Measurements from ENCODE around the gene LIN7B. TPM values are rescaled to one million over a fixed set of nuclear protein-coding genes. Genes with fewer than 3 reads are reported as not detected.

The LIN7B gene
- total RNA-seq, 4 donors from 2014 or later: 53.9 to 62.5 (median 54.7) TPM

DNA sequence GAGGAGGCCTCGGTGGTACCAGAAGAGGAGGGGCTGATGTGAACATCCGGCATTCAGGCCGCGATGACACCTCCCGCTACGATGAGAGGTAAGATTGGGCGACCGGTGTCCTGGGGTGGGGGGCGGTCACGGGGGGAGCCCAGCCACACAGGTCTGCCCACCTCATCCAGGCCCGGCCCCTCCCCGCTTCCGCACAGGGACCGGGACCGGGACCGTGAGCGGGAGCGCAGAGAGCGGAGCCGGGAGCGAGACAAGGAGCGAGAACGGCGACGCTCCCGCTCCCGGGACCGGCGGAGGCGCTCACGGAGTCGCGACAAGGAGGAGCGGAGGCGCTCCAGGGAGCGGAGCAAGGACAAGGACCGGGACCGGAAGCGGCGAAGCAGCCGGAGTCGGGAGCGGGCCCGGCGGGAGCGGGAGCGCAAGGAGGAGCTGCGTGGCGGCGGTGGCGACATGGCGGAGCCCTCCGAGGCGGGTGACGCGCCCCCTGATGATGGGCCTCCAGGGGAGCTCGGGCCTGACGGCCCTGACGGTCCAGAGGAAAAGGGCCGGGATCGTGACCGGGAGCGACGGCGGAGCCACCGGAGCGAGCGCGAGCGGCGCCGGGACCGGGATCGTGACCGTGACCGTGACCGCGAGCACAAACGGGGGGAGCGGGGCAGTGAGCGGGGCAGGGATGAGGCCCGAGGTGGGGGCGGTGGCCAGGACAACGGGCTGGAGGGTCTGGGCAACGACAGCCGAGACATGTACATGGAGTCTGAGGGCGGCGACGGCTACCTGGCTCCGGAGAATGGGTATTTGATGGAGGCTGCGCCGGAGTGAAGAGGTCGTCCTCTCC is 6.3 kb upstream of the LIN7B start:
- no peak overlapping the region for H3K4me3 ChIP-seq (ENCODE audit: low read depth, poor library complexity, severe bottlenecking)
- intact Hi-C loops (cut with DNase I; ENCODE audit: low total_unique reads): no loop called here
- DNase-seq (ENCODE audit: low spot score in 2 of 2): no peak
- no peak for TF ChIP-seq POLR2A (IDR thresholded peaks at IDR 0.05)
- TF ChIP-seq, protein P1, sequence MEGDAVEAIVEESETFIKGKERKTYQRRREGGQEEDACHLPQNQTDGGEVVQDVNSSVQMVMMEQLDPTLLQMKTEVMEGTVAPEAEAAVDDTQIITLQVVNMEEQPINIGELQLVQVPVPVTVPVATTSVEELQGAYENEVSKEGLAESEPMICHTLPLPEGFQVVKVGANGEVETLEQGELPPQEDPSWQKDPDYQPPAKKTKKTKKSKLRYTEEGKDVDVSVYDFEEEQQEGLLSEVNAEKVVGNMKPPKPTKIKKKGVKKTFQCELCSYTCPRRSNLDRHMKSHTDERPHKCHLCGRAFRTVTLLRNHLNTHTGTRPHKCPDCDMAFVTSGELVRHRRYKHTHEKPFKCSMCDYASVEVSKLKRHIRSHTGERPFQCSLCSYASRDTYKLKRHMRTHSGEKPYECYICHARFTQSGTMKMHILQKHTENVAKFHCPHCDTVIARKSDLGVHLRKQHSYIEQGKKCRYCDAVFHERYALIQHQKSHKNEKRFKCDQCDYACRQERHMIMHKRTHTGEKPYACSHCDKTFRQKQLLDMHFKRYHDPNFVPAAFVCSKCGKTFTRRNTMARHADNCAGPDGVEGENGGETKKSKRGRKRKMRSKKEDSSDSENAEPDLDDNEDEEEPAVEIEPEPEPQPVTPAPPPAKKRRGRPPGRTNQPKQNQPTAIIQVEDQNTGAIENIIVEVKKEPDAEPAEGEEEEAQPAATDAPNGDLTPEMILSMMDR (IDR thresholded peaks at IDR 0.05): no peak
- WGBS, 2 donors: 93 to 94% methylated on average over 93 of the region's 93 CpGs

GRCh38 chr19:49109051-49109450 is 5.1 kb upstream of the LIN7B start:
- intact Hi-C loops (cut with DNase I; ENCODE audit: low total_unique reads): no loop called here
- H3K4me3 ChIP-seq (ENCODE audit: low read depth, poor library complexity, severe bottlenecking): no peak overlapping the region
- DNase-seq (ENCODE audit: low spot score in 2 of 2): no peak
- TF ChIP-seq, protein P1 (IDR thresholded peaks at IDR 0.05): no peak
- no peak for TF ChIP-seq POLR2A (IDR thresholded peaks at IDR 0.05)
- WGBS, 2 donors: 66 to 71% methylated on average over 5 of the region's 5 CpGs

DNA sequence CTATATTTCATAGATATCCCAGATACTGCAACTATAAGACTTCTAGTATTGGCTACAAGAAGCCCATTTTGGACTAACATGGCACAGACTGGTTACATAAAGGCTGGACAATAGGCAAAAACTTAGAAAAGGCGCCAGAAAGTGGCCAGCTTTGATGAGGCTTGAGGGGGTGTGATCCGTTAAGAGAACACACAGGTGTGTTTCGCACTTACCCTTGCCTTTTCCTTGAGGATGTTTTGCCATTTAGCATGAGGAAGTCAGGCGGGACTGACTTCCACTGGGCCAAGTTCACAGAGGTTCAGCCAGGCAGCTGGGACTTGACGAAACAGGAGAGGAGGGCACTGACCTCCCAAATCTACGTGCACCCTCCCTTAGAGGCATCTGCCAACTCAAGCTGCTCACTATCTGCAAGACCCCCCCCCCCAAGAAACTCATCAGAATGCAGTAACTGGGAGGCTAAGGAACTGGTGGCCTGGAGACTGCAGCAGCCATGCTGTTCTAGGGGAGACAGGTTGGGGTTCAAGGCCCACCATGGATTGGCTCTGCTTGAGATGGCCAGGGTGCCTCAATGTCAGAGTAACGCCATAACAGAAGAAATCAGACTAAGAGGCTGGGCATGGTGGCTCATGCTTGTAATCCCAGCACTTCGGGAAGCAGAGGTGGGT is 4.5 kb upstream of the LIN7B start:
- 80 to 87% methylated on average over 8 of the region's 8 CpGs for WGBS, 2 donors
- intact Hi-C loops (cut with DNase I; ENCODE audit: low total_unique reads): no loop called here
- TF ChIP-seq, protein P1 (IDR thresholded peaks at IDR 0.05): no peak
- H3K4me3 ChIP-seq (ENCODE audit: low read depth, poor library complexity, severe bottlenecking): no peak overlapping the region
- no peak for DNase-seq (ENCODE audit: low spot score in 2 of 2)

DNA sequence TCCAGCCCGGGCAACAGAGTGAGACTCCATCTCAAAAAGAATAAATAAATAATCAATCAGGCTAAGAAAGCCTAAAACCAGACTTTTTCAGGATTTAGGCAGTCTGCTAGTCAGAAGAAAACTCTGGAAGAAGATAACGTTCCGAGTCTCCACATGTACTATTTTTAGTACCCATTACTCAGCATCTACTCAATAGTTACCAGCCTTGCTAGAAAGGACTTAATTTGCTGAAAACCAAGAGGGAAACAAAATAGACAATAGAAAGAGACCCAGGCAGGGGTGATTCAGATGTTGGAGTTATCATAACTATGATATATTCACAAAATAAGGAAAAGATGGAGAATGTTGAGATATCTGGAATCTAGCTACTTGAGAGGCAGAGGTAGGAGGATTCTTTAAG is 3.6 kb upstream of the LIN7B start:
- no peak overlapping the region for H3K4me3 ChIP-seq (ENCODE audit: low read depth, poor library complexity, severe bottlenecking)
- intact Hi-C loops (cut with DNase I; ENCODE audit: low total_unique reads): no loop called here
- WGBS, 2 donors: 26% methylated on average over 3 of the region's 3 CpGs
- TF ChIP-seq POLR2A (IDR thresholded peaks at IDR 0.05): no peak
- TF ChIP-seq, protein P1 (IDR thresholded peaks at IDR 0.05): no peak
- no peak for DNase-seq (ENCODE audit: low spot score in 2 of 2)

DNA sequence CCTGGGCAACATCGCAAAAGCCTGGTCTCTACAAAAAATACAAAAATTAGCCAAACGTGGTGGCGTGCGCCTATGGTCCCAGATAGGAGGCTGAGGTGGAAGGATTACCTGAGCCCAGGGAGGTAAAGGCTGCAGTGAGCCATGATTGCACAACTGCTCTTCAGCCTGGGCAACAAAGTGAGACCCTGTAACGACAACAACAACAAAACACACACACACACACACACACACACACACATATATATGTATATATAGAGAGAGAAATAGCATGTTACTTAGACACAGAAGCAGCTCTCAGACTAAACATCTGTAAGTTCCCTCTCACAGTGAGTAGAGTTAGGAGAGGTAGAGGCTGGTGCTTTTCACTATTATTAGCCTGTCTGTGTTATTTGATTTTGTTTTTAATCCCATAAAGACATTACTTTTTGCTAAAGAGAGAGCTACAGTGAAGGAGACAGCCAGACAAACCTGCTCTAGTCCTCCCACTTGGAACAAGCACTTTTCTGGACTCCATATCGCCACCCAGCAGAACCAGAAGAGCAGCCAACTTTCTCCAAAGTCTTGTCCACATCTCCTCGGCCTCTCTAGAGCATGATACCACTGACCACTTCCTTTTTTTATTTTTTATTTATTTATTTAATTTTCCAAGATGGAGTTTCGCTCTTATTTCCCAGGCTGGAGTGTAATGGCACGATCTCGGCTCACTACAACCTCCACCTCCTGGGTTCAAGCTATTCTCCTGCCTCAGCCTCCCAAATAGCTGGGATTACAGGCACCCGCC is 2.8 kb upstream of the LIN7B start:
- TF ChIP-seq, protein P1 (IDR thresholded peaks at IDR 0.05): no peak
- no peak for TF ChIP-seq POLR2A (IDR thresholded peaks at IDR 0.05)
- H3K4me3 ChIP-seq (ENCODE audit: low read depth, poor library complexity, severe bottlenecking): no peak overlapping the region
- WGBS, 2 donors: 78% methylated on average over 11 of the region's 11 CpGs
- DNase-seq (ENCODE audit: low spot score in 2 of 2): no peak
- intact Hi-C loops (cut with DNase I; ENCODE audit: low total_unique reads): no loop called here

Measured in lower leg skin (tissue), 4 donors.